WTC11 (cell line): ENCODE data around the gene EEF1AKMT3. TPM values are rescaled to one million over a fixed set of nuclear protein-coding genes. Genes with fewer than 3 reads are reported as not detected.

Experiments used
- ATAC-seq: fragments of 200-7000 bp; cut with Tn5 transposase; 2 replicates; pipeline ENCODE4 v1.10.0; 2021; ENCODE audit warnings: mild to moderate bottlenecking, moderate library complexity
- CTCF ChIA-PET: fragments of 300-600 bp; sonication (Branson Sonifier 250); formaldehyde crosslinking; loops from one replicate; lab custom pipeline; 2021; ENCODE audit warnings: antibody characterized with exemption; lab: Charles Lee
- POLR2A ChIA-PET: fragments of 350-600 bp; sonication (Branson Sonifier 250); formaldehyde crosslinking; loops from one replicate; lab custom pipeline; 2021; ENCODE audit warnings: antibody characterized with exemption; lab: Charles Lee
- DNase-seq: peaks from one replicate; pipeline ENCODE4 v3.0.0; 2021; ENCODE audit warnings: low spot score
- H3K27ac Mint-ChIP-seq: 2 replicates; pipeline ENCODE4 v1.8.0; 2021; ENCODE audit warnings: mixed read lengths
- H3K27me3 Mint-ChIP-seq: 2 replicates; pipeline ENCODE4 v1.8.0; 2021; ENCODE audit warnings: low read depth, mild to moderate bottlenecking, moderate library complexity, mixed read lengths
- H3K36me3 Mint-ChIP-seq: 2 replicates; pipeline ENCODE4 v1.8.0; 2021; ENCODE audit warnings: mixed read lengths
- H3K4me1 Mint-ChIP-seq: 2 replicates; pipeline ENCODE4 v1.8.0; 2022; ENCODE audit warnings: mixed read lengths
- H3K4me3 Mint-ChIP-seq: 2 replicates; pipeline ENCODE4 v1.8.0; 2021; ENCODE audit warnings: mild to moderate bottlenecking, moderate library complexity, mixed read lengths
- H3K9me3 Mint-ChIP-seq: 2 replicates; pipeline ENCODE4 v1.8.0; 2021; ENCODE audit warnings: mixed read lengths
- CREM ChIP-seq: sonication (generic); formaldehyde crosslinking; IDR thresholded peaks from 2 replicates; pipeline ENCODE4 v1.8.1; 2022; ENCODE audit warnings: mild to moderate bottlenecking, missing genetic modification reagents, moderate library complexity
- MXD4 ChIP-seq: fragments of 250-450 bp; sonication (Bioruptor Pico); IDR thresholded peaks from 2 replicates; pipeline ENCODE4 v1.8.0; 2021; ENCODE audit warnings: mild to moderate bottlenecking, moderate library complexity, borderline replicate concordance
- NR2C2 ChIP-seq: sonication (generic); formaldehyde crosslinking; IDR thresholded peaks from 2 replicates; pipeline ENCODE4 v1.8.0; 2022; ENCODE audit warnings: mild to moderate bottlenecking, missing genetic modification reagents
- NR3C1 ChIP-seq: sonication (generic); formaldehyde crosslinking; conservative IDR thresholded peaks from 2 replicates; pipeline ENCODE4 v1.8.1; 2023; ENCODE audit warnings: low read depth, mild to moderate bottlenecking, missing genetic modification reagents
- TP53 ChIP-seq: sonication (generic); formaldehyde crosslinking; IDR thresholded peaks from 2 replicates; pipeline ENCODE4 v1.8.1; 2023; ENCODE audit warnings: mild to moderate bottlenecking, missing genetic modification reagents
- ZBTB21 ChIP-seq: sonication (generic); formaldehyde crosslinking; IDR thresholded peaks from 2 replicates; pipeline ENCODE4 v1.8.1; 2023; ENCODE audit warnings: mild to moderate bottlenecking, missing genetic modification reagents, borderline replicate concordance
- total RNA-seq: library from RNA; stranded (reverse); gene quantifications from 3 replicates; pipeline ENCODE4 v1.2.3, GENCODE V29; 2021
- TF ChIP-seq, protein P1 (sequence below): sonication (generic); formaldehyde crosslinking; IDR thresholded peaks from 2 replicates; pipeline ENCODE4 v1.8.0; 2022; ENCODE audit warnings: mild to moderate bottlenecking, missing genetic modification reagents
- TF ChIP-seq, protein P2 (sequence below): sonication (generic); formaldehyde crosslinking; IDR thresholded peaks from 2 replicates; pipeline ENCODE4 v1.8.1; 2022; ENCODE audit warnings: low read depth, missing genetic modification reagents, borderline replicate concordance
- TF ChIP-seq, protein P3 (sequence below): fragments of 200-600 bp; IDR thresholded peaks from 2 replicates; pipeline ENCODE4 v1.8.0; 2022; ENCODE audit warnings: antibody characterized with exemption
- TF ChIP-seq, protein P4 (sequence below): sonication (generic); formaldehyde crosslinking; IDR thresholded peaks from 2 replicates; pipeline ENCODE4 v1.8.1; 2022; ENCODE audit warnings: missing genetic modification reagents, borderline replicate concordance
- TF ChIP-seq, protein P5 (sequence below): sonication (generic); formaldehyde crosslinking; IDR thresholded peaks from 2 replicates; pipeline ENCODE4 v1.8.1; 2022; ENCODE audit warnings: low read depth, mild to moderate bottlenecking, moderate library complexity, missing genetic modification reagents, borderline replicate concordance
- TF ChIP-seq, protein P6 (sequence below): fragments of 250-450 bp; sonication (Bioruptor Pico); IDR thresholded peaks from 2 replicates; pipeline ENCODE4 v1.9.0; 2021; ENCODE audit warnings: mild to moderate bottlenecking
- TF ChIP-seq, protein P7 (sequence below): sonication (generic); formaldehyde crosslinking; IDR thresholded peaks from 2 replicates; pipeline ENCODE4 v1.8.0; 2023; ENCODE audit warnings: missing genetic modification reagents, mild to moderate bottlenecking, borderline replicate concordance
- TF ChIP-seq, protein P8 (sequence below): sonication (generic); formaldehyde crosslinking; IDR thresholded peaks from 2 replicates; pipeline ENCODE4 v1.8.0; 2022; ENCODE audit warnings: mild to moderate bottlenecking, missing genetic modification reagents
- TF ChIP-seq, protein P9 (sequence below): sonication (generic); formaldehyde crosslinking; IDR thresholded peaks from 2 replicates; pipeline ENCODE4 v1.8.0; 2022; ENCODE audit warnings: missing genetic modification reagents

Gene EEF1AKMT3
- total RNA-seq, 1 experiment from 2014 or later: 3.2 TPM

DNA sequence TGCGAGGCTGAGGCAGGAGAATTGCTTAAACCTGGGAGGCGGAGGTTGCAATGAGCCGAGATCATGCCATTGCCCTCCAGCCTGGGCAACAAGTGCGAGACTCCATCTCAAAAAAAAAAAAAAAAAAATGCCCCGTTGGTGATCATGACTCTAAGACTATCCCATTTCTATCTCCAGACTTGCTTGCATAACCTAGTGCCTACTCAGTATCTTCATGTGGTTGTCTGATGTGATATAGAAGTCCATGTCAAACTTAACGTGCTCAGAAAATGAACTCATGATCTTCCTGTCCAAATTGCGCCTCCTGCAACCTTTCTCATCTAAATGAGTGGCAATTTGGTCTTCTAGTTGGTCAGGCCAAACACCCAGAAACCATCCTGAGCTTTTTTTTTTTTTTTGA lies 5.5 kb downstream of the EEF1AKMT3 start (continued):
- TF ChIP-seq, protein P1, sequence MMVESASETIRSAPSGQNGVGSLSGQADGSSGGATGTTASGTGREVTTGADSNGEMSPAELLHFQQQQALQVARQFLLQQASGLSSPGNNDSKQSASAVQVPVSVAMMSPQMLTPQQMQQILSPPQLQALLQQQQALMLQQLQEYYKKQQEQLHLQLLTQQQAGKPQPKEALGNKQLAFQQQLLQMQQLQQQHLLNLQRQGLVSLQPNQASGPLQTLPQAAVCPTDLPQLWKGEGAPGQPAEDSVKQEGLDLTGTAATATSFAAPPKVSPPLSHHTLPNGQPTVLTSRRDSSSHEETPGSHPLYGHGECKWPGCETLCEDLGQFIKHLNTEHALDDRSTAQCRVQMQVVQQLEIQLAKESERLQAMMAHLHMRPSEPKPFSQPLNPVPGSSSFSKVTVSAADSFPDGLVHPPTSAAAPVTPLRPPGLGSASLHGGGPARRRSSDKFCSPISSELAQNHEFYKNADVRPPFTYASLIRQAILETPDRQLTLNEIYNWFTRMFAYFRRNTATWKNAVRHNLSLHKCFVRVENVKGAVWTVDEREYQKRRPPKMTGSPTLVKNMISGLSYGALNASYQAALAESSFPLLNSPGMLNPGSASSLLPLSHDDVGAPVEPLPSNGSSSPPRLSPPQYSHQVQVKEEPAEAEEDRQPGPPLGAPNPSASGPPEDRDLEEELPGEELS (CRISPR knock-in tag): no peak
- TF ChIP-seq NR2C2: no peak
- TF ChIP-seq, protein P2, sequence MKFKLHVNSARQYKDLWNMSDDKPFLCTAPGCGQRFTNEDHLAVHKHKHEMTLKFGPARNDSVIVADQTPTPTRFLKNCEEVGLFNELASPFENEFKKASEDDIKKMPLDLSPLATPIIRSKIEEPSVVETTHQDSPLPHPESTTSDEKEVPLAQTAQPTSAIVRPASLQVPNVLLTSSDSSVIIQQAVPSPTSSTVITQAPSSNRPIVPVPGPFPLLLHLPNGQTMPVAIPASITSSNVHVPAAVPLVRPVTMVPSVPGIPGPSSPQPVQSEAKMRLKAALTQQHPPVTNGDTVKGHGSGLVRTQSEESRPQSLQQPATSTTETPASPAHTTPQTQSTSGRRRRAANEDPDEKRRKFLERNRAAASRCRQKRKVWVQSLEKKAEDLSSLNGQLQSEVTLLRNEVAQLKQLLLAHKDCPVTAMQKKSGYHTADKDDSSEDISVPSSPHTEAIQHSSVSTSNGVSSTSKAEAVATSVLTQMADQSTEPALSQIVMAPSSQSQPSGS (CRISPR knock-in tag): no peak
- no peak for TF ChIP-seq MXD4
- TF ChIP-seq, protein P3, sequence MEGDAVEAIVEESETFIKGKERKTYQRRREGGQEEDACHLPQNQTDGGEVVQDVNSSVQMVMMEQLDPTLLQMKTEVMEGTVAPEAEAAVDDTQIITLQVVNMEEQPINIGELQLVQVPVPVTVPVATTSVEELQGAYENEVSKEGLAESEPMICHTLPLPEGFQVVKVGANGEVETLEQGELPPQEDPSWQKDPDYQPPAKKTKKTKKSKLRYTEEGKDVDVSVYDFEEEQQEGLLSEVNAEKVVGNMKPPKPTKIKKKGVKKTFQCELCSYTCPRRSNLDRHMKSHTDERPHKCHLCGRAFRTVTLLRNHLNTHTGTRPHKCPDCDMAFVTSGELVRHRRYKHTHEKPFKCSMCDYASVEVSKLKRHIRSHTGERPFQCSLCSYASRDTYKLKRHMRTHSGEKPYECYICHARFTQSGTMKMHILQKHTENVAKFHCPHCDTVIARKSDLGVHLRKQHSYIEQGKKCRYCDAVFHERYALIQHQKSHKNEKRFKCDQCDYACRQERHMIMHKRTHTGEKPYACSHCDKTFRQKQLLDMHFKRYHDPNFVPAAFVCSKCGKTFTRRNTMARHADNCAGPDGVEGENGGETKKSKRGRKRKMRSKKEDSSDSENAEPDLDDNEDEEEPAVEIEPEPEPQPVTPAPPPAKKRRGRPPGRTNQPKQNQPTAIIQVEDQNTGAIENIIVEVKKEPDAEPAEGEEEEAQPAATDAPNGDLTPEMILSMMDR: no peak

DNA sequence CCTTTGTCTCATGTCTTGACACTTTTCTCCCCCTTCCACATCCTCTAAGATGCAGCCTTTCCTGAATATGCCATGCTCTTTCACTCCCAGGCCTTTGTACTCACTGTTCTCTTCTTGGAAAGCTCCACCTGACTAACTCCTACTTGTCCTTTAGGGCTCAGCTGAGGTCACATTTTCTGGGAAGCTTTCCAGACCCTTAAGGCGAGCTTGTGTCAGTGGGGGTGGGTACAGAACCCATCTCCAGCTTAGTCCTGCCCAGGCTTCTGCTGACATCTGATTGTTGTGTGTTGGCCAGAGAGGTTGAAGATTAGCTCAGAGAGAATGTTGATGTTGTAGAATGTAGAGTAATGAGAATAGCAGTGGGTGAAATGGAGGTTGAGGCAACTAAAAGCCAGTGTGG lies 7.3 kb downstream of the EEF1AKMT3 start:
- H3K9me3 Mint-ChIP-seq: no peaks in the 10 kb centered on the region

More for the DNA sequence above, 7.3 kb downstream of the EEF1AKMT3 start:
- TF ChIP-seq, protein P4, sequence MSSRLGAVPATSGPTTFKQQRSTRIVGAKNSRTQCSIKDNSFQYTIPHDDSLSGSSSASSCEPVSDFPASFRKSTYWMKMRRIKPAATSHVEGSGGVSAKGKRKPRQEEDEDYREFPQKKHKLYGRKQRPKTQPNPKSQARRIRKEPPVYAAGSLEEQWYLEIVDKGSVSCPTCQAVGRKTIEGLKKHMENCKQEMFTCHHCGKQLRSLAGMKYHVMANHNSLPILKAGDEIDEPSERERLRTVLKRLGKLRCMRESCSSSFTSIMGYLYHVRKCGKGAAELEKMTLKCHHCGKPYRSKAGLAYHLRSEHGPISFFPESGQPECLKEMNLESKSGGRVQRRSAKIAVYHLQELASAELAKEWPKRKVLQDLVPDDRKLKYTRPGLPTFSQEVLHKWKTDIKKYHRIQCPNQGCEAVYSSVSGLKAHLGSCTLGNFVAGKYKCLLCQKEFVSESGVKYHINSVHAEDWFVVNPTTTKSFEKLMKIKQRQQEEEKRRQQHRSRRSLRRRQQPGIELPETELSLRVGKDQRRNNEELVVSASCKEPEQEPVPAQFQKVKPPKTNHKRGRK (CRISPR knock-in tag): no peak
- TF ChIP-seq, protein P5, sequence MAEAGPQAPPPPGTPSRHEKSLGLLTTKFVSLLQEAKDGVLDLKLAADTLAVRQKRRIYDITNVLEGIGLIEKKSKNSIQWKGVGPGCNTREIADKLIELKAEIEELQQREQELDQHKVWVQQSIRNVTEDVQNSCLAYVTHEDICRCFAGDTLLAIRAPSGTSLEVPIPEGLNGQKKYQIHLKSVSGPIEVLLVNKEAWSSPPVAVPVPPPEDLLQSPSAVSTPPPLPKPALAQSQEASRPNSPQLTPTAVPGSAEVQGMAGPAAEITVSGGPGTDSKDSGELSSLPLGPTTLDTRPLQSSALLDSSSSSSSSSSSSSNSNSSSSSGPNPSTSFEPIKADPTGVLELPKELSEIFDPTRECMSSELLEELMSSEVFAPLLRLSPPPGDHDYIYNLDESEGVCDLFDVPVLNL (CRISPR knock-in tag): no peak
- TF ChIP-seq, protein P6, sequence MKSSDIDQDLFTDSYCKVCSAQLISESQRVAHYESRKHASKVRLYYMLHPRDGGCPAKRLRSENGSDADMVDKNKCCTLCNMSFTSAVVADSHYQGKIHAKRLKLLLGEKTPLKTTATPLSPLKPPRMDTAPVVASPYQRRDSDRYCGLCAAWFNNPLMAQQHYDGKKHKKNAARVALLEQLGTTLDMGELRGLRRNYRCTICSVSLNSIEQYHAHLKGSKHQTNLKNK (CRISPR knock-in tag): no peak
- TF ChIP-seq MXD4 (no peak), CREM (CRISPR knock-in tag) (no peak), ZBTB21 (CRISPR knock-in tag) (no peak), TP53 (CRISPR knock-in tag) (no peak), NR3C1 (CRISPR knock-in tag) (no peak)
- TF ChIP-seq, protein P7, sequence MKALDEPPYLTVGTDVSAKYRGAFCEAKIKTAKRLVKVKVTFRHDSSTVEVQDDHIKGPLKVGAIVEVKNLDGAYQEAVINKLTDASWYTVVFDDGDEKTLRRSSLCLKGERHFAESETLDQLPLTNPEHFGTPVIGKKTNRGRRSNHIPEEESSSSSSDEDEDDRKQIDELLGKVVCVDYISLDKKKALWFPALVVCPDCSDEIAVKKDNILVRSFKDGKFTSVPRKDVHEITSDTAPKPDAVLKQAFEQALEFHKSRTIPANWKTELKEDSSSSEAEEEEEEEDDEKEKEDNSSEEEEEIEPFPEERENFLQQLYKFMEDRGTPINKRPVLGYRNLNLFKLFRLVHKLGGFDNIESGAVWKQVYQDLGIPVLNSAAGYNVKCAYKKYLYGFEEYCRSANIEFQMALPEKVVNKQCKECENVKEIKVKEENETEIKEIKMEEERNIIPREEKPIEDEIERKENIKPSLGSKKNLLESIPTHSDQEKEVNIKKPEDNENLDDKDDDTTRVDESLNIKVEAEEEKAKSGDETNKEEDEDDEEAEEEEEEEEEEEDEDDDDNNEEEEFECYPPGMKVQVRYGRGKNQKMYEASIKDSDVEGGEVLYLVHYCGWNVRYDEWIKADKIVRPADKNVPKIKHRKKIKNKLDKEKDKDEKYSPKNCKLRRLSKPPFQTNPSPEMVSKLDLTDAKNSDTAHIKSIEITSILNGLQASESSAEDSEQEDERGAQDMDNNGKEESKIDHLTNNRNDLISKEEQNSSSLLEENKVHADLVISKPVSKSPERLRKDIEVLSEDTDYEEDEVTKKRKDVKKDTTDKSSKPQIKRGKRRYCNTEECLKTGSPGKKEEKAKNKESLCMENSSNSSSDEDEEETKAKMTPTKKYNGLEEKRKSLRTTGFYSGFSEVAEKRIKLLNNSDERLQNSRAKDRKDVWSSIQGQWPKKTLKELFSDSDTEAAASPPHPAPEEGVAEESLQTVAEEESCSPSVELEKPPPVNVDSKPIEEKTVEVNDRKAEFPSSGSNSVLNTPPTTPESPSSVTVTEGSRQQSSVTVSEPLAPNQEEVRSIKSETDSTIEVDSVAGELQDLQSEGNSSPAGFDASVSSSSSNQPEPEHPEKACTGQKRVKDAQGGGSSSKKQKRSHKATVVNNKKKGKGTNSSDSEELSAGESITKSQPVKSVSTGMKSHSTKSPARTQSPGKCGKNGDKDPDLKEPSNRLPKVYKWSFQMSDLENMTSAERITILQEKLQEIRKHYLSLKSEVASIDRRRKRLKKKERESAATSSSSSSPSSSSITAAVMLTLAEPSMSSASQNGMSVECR (CRISPR knock-in tag): no peak
- TF ChIP-seq, protein P8, sequence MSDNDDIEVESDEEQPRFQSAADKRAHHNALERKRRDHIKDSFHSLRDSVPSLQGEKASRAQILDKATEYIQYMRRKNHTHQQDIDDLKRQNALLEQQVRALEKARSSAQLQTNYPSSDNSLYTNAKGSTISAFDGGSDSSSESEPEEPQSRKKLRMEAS (CRISPR knock-in tag): no peak
- TF ChIP-seq, protein P9, sequence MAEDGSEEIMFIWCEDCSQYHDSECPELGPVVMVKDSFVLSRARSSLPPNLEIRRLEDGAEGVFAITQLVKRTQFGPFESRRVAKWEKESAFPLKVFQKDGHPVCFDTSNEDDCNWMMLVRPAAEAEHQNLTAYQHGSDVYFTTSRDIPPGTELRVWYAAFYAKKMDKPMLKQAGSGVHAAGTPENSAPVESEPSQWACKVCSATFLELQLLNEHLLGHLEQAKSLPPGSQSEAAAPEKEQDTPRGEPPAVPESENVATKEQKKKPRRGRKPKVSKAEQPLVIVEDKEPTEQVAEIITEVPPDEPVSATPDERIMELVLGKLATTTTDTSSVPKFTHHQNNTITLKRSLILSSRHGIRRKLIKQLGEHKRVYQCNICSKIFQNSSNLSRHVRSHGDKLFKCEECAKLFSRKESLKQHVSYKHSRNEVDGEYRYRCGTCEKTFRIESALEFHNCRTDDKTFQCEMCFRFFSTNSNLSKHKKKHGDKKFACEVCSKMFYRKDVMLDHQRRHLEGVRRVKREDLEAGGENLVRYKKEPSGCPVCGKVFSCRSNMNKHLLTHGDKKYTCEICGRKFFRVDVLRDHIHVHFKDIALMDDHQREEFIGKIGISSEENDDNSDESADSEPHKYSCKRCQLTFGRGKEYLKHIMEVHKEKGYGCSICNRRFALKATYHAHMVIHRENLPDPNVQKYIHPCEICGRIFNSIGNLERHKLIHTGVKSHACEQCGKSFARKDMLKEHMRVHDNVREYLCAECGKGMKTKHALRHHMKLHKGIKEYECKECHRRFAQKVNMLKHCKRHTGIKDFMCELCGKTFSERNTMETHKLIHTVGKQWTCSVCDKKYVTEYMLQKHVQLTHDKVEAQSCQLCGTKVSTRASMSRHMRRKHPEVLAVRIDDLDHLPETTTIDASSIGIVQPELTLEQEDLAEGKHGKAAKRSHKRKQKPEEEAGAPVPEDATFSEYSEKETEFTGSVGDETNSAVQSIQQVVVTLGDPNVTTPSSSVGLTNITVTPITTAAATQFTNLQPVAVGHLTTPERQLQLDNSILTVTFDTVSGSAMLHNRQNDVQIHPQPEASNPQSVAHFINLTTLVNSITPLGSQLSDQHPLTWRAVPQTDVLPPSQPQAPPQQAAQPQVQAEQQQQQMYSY (CRISPR knock-in tag): no peak
- TF ChIP-seq, protein P1 (CRISPR knock-in tag): no peak
- TF ChIP-seq, all 79 proteins: peak for 0
- H3K36me3 Mint-ChIP-seq: peaks cover 6% of the 10 kb centered on the region
- H3K4me1 Mint-ChIP-seq: peaks cover 4% of the 10 kb centered on the region; the same call in 1 of the 2 replicates
- ATAC-seq: no peak
- ChIA-PET POLR2A (interaction anchor here (1.0 kb wide), 1 partner anchor 8 kb away, joined by 5 read pairs; the partner anchor contains the start of genes EEF1AKMT3 and METTL1), CTCF (interaction anchor here (2.2 kb wide), 1 partner anchor 23 kb away, joined by 10 read pairs; no protein-coding TSS in a partner anchor)
- no peak overlapping the region for H3K4me3 Mint-ChIP-seq
- no peak for DNase-seq
- no peaks in the 10 kb centered on the region for H3K27me3 Mint-ChIP-seq
- no peak overlapping the region for H3K27ac Mint-ChIP-seq
